Hepatocyte (in vitro differentiated cells): ENCODE measurements around the gene AZIN2.

Experiments
- CTCF ChIP-seq: fragments of 200-600 bp; sonication (generic); IDR thresholded peaks from 2 replicates; pipeline ENCODE4 v1.5.1; 2016; ENCODE audit warnings: antibody characterized with exemption, mild to moderate bottlenecking; ENCODE audit not compliant: poor library complexity
- EZH2 ChIP-seq: fragments of 200-600 bp; sonication (generic); IDR thresholded peaks from 2 replicates; pipeline ENCODE4 v1.6.1; 2016; ENCODE audit warnings: antibody characterized with exemption, mild to moderate bottlenecking, borderline replicate concordance

GRCh38 chr1:33094971-33095604, 14.1 kb downstream of the AZIN2 start:
- peak; percentile 95 for TF ChIP-seq CTCF
- TF ChIP-seq EZH2, result no peak
